Loucy (cell line): ENCODE results near the gene GALNT18.

ENCODE experiments used
- CTCF ChIP-seq: fragments of 200-600 bp; sonication (generic); conservative IDR thresholded peaks from 2 replicates; pipeline ENCODE4 v1.5.1; 2014; ENCODE audit warnings: mild to moderate bottlenecking, antibody characterized with exemption, low read length
- EZH2phosphoT487 ChIP-seq: fragments of 200-600 bp; IDR thresholded peaks from 2 replicates; pipeline ENCODE4 v1.6.1; 2018; ENCODE audit warnings: antibody characterized with exemption, mild to moderate bottlenecking, moderate library complexity, borderline replicate concordance

DNA sequence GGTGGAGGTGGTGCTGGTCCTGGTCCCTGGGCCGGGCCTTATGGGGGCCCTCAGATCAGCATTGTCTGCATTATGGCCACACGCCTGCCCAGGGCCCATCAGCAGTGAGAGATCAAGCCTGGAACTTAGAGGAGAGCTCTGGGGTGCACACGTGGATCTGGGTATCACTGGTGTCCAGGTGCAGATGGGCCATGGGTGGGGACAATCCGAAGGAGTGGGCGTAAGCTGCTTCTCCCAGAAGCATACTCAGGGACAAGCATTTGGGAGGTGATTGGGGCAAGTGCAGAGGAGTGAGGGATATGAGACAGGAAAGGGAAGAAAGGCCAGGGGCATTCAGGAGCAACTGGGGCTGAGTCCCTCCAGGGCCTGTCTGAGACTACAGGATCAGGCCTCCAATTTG lies 353.1 kb downstream of the GALNT18 start:
- TF ChIP-seq CTCF (no peak), EZH2phosphoT487 (no peak)
